HG02798 (cell line): Measurements from ENCODE around the gene ARHGEF37.
A peak's percentile ranks its signal among the peaks of the same experiment; 100 is the strongest.

Source experiments
- ATAC-seq: cut with Tn5 transposase; IDR thresholded peaks from one replicate; pipeline ENCODE4 v1.9.1; 2021; ENCODE audit warnings: mild to moderate bottlenecking; ENCODE audit not compliant: unreplicated experiment, poor library complexity

ARHGEF37 gene

GRCh38 chr5:149623473-149623872 lies 42.2 kb downstream of the ARHGEF37 start:
- no peak for ATAC-seq

DNA sequence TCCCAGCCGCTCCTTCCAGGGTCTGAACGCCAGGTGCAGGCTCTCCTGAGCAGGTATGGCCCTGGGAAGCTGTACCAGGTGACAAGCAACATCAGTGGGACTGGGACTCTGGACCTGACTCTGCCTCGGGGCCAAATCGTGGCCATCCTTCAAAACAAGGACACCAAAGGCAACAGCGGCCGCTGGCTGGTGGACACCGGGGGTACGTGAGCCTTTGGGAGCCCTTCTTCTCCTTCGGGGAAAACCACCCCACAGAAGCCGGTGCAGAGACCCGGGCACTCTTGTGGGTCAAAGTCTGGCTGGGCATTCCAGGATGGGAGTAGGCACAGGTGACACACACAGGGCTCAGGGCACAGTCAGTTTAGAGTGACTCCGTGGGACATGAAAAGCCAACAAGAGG lies 45.8 kb downstream of the ARHGEF37 start:
- no peak for ATAC-seq

DNA sequence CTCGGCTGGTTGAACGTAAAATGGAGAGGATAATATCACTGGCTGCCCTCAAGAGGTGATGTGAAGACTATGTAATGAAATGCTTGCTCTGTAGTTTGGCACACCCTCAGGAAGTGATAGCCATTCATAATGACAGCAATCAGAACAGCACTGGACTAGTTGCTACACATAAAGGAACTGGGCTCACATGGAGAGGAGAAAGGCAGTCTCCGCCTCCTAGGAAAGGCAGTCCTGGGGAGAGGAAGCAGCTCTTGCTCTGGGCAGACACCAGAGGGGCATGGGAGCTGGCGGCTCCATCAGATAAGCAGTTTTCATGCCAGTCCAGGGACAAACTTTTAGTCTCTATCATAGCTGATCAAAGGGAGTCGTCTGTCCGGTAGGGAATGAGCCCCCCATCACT lies 46.9 kb downstream of the ARHGEF37 start:
- no peak for ATAC-seq

DNA sequence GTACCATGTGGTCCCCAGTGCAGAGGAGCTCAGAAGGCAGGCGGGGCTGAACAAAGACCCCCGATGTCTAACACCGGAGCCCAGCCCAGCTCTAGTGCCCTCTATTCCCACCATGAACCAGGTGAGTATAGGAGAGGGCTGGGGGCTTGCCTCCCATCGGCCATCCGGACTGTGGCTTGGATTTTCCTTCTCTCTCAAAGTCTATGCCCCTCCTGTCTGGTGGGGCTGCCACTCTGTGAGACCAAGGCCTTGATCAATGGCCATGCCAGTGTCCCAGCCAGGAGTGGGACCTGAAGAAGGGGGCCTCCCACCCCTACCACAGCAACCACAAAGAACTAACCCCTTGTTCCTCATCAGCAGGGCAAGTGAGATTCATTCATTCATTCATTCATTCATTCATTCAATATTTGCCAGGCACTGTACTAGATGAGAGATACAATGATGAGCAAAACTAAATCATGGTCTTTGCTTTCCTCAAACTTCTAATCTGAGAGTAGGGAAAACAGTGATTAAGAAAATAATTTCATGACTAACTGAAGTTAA lies 47.6 kb downstream of the ARHGEF37 start:
- ATAC-seq, result no peak

GRCh38 chr5:149629421-149629820 lies 48.1 kb downstream of the ARHGEF37 start:
- ATAC-seq, result no peak

DNA sequence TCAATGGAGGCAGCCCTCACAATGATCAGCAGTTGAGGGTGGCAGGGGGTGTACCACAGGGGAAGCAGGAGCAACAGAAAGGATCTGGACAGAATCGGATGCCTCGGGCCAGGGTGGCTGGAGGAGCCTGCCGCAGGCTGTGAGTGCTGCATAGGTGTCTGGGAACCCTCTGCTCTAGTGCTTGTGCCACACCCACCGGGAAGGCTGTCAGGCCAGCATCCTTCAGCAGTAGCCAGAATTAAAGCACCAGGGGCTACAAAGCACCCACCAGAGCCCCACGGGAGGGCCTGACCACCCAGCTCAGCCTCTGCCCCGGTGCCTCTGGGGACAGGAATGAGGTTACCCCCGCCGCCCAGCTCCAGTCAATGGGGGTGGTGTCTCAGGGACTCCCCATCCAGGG lies 49.0 kb downstream of the ARHGEF37 start:
- no peak for ATAC-seq

DNA sequence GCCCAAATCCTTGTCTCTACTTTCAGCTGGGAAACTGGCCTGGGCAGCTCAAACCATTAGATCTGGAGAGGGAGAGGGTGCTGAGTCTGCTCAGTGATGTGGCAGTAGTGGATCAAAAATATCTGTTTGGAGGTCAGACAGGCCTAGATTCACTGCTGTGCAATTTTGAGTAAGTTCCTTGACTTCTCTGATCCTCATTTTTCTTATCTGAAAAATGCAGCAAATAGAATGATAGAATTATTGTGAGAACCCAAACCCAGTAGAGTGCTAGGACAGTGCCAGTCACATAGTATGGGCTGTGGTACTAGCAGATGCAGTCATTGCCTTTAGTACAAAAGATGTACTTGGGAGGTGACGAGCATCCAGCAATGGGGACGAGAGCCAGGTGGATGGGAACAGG lies 50.2 kb downstream of the ARHGEF37 start:
- ATAC-seq, result no peak

DNA sequence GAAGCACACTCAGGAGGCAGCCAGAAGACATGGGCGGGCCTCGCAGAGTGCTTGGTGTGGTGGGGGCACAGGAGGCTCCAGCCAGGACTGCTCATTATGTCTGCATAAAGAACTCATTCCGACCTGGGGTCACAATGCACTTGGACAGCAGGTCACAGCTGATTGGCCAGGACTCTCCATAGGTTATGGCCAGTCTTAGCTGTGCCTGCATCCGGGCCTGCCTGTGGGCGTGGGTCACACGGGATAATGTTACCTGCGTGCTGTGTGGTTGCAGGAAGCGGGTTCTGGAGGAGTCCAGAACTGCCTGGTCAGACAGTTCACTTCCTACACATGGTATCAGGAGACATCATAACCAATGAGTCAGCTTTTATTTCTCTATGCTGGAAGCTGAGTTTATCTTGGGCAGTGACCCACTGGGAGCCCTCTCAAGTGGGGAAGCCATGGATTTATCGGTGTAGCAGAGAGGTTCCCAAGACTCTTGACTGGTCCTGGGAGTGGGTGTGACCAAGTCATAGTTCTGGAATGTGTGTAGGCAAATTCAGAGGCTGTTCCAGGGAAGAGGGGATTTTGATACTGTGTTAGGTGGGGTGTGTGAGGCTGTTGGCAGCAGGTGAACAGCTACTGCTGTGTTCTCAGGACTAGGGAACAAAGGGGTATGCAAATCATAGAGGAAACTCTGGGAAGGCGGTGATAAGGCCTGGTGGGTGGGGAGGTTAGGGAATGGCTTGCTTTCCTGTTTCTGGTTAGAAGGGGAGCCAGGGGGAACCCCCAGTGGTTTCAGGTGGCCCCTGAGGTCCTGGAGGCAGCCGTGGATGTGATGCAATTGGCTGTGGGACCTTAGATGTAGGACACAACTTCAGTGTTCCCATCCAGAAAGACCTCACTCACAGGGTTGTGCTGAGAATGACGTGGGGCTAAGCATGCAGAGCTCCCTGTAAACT lies 51.3 kb downstream of the ARHGEF37 start:
- no peak for ATAC-seq

DNA sequence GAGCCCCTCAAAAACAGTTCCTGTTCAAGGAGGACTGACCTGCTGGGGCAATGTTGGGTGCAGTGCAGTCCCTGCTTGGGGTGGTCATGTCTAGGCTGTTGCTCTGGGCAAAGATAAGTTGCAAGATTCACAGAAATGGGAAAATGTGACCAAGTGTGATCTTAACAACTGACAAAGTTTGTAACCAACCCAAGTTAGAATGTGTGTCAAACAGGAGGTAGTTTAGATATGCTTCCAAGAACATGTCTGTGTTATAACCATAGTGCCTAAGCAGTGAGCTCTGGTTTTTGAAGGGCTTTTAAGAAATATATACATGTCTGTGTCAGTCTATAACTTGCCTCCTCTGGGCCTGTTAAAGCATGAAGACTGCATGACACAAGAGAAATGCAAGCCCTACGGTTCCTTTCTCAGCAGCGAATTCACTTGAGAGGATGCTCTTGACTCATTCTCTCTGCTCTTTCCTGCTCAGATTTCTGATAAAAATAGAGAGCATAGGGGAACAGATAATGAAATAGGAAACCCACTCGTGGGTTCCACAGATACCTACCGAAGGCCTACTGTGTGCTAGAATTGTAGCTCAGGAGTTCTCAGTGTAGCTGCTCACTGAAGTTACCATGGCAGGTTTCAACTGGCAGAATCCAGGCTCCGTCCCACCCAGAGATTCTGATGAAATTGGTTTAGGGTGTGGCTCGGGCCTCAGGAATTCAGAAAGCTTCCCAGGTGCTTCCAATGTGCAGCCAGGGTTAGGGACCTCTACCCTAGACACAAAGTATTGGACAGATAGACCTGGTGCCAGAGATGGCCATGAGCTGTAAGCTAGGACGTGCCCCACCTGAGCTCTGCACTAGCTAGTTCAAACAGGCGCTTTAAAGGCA lies 52.4 kb downstream of the ARHGEF37 start:
- no peak for ATAC-seq

GRCh38 chr5:149635394-149635793 lies 54.1 kb downstream of the ARHGEF37 start:
- no peak for ATAC-seq

GRCh38 chr5:149636191-149636860 lies 55.0 kb downstream of the ARHGEF37 start:
- no peak for ATAC-seq

DNA sequence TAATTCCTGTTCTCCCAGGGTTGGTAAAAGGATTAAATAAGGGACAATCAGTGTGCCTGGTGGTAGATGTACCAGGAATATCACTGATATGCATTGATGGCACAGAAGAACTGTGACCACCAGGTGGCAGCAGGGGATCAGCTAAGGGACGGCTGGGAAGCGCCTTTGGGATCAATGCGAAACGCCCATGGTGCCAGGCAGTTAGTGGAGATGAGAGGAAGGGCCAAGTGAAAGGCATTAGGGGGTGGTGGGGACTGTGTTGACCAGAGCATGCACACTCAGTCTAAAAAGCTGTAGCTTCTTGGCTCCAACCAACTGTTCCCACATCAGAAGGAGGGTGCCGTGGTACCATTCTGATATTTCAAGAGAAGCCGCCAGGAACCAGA lies 55.6 kb downstream of the ARHGEF37 start:
- ATAC-seq, result peak; percentile 67

DNA sequence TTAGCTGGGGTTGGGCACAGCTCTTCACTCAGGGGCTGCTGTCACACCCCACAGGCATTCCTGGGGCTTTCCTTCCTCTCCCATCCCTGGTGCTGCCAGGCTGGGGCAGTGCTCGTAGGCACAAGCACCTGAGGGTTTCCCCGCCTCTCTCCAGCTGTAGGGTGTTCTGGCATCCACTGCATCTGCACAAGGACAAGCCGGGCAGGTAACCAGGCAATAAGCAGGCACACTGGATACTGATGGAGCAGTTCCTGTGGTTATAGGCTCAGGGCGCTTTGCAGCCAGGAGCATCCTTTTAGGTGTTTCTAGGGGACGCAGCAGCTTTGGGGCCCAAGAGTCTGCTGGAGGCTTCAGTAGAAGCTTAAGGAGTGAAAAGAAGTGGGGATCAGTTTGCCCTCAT lies 56.8 kb downstream of the ARHGEF37 start:
- ATAC-seq, result no peak

DNA sequence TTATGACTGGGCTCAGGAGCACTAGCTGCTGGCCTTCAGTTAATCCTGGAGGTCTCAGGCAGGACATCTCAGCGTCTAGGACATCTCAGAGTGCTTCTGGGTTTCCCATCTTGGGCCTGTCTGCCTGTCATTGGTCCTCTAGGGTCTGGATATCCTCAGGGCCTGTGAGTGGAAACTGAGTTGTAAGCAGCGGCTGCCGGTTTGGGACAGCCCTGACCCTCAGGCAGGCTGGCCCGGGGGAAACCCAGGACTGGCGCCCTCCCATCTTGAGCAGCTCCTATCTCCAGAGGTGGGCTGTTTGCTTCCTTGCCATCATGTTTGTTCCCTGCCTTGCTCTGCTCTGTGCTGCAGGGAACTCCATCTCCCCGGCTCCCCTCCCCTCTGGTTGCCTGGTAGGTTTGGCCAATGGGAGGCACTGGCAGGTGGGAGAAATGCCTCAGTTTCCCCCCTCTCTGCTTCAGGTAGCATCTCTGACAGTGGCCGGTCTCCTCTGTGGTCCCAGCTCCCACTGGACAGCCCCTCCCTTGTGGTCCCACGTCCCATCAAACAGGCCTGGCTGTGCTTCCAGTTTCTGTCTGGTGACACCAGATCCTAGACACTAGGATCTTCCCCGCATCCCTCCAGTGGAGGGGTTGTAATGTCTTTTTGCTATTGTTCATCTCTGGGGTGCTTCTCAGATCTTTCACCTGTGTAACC lies 57.4 kb downstream of the ARHGEF37 start:
- no peak for ATAC-seq

DNA sequence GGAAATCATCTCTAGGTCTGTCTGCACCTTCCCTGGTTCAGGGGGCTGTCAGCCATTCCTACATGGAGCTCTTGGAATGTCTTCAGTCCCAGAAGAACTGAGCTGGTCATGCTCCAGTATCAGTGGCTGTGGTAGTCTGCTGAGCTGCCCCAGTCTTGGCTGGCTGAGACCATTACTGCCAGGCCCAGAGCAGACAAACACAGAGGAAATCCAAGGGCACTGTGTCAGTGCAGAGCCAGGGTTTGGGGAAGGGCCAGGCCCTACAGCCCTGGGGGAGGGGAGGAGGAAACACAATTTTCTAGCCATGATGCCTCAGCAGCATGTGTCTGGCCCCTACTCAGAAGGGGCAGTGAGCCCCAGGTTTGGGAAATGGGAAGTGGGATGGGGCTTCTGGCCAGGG lies 58.4 kb downstream of the ARHGEF37 start:
- ATAC-seq, result no peak

GRCh38 chr5:149640350-149640999 lies 59.2 kb downstream of the ARHGEF37 start:
- no peak for ATAC-seq

DNA sequence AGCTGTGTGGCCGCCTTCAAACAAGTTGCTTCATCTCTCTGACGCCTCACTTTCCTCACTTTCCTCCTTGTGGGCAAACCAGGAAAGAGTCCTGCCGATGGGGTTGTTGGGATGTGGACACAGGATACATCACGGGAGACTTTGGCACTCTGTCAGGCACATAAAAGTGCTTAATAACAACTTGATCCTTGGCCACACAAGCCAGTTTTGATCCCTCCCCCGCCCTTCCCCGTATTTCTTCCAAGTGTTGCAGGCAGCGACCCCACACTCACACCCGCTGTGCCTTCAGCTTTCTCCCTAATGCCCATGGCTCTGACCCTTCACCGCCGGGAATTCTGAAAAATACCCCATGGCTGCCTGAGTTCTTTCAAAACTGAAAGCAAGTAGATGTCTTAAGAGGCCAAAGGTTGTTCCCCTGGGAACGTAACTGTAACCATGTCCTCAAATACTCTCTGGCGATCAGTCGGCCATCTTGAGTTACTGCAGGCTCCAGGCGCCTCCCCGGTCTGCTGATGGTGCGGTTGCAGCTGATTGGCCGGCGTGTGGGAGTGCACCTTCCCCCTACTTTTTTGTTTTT lies 59.8 kb downstream of the ARHGEF37 start:
- no peak for ATAC-seq

GRCh38 chr5:149641600-149641999 lies 60.3 kb downstream of the ARHGEF37 start:
- ATAC-seq, result no peak

DNA sequence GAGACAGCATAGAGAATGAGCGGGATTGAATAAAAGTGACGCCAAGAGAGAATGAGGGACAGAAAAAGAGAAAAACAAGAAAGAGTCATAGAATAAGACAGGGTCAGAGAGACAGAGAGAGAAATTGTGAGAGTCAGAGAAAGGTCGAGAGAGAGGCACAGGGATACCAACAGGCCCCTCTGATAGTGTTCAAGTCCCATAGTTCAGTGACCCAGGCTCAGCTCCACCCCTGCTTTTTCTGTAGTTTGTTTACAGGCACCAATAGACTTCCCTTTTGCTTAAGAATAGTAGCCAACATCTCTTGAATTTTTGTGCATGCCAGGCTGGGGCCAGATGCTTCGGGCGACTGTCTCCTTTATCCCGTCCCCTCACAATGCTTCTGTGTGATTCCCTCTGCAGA lies 62.5 kb downstream of the ARHGEF37 start:
- ATAC-seq, result no peak
